K562 (cell line): ENCODE results near the gene CLDND2. TPM values are rescaled to one million over a fixed set of nuclear protein-coding genes. Genes with fewer than 3 reads are reported as not detected.

Source experiments
- ATAC-seq: fragments of 200-7000 bp; cut with Tn5 transposase; 3 replicates; pipeline ENCODE4 v1.9.1; 2020; ENCODE audit warnings: moderate library complexity
- BruUV-seq: library from RNA; stranded (reverse); fragments of 400-500 nt; replicated peaks from 2 replicates; lab custom pipeline; 2021; lab: Mats Ljungman, UMichigan
- CTCF ChIA-PET: fragments of 300-600 bp; formaldehyde crosslinking; extraction: SDS; loops from one replicate; lab custom pipeline; 2021; ENCODE audit warnings: low intra/inter-chr PET ratio; lab: Yijun Ruan, JAX
- POLR2A ChIA-PET: fragments of 300-600, 350-650 bp; sonication (Branson Sonifier 250); formaldehyde crosslinking; extraction: SDS; loops from one replicate; lab custom pipeline; 2021; ENCODE audit warnings: antibody characterized with exemption, inconsistent platforms; lab: Yijun Ruan, JAX
- DNase-seq, 4 experiments: peaks; one replicate each; pipeline versions ENCODE4 v3.0.0 to v3.0.0-alpha.2; 2011 to 2018; ENCODE audit warnings: low spot score in 3 of 4, mixed read lengths in 3 of 4; ENCODE audit errors: extremely low read depth in 1 of 4
- FAIRE-seq: peaks from 2 replicates; lab custom pipeline; 2011; peaks lifted over from hg19 to GRCh38; lab: Jason Lieb, UNC
- H2AFZ ChIP-seq: 2 replicates; pipeline ENCODE4 v1.6.0; 2011; ENCODE audit warnings: low read depth, low read length, control low read depth, inconsistent platforms
- H3K27ac ChIP-seq: fragments of 200-600 bp; 3 replicates; pipeline ENCODE4 v1.8.0; 2011; ENCODE audit warnings: low read depth, mild to moderate bottlenecking, control low read depth, inconsistent platforms, low read length, moderate library complexity, mixed read lengths; ENCODE audit errors: extremely low read depth
- H3K27me3 ChIP-seq, 2 experiments: fragments of 300-600 bp in 1 of 2; 2 replicates in 1 of 2; 3 replicates in 1 of 2; pipeline versions ENCODE4 v1.6.0 to v1.8.0; 2011; ENCODE audit warnings: inconsistent platforms in 2 of 2, low read length in 2 of 2, mild to moderate bottlenecking in 1 of 2, mixed read lengths in 1 of 2, moderate library complexity in 1 of 2; ENCODE audit not compliant: control insufficient read depth in 2 of 2, insufficient read depth in 2 of 2
- H3K36me3 ChIP-seq: fragments of 300-600 bp; 3 replicates; pipeline ENCODE4 v1.8.0; 2011; ENCODE audit warnings: mild to moderate bottlenecking, low read length, inconsistent platforms; ENCODE audit not compliant: control insufficient read depth, insufficient read depth
- H3K4me1 ChIP-seq, 2 experiments: fragments of 200-600 bp in 1 of 2; replicated peaks in 1 of 2; 2 replicates in 1 of 2; 3 replicates in 1 of 2; pipeline versions ENCODE4 v1.5.1 to v1.8.0; 2011; ENCODE audit warnings: inconsistent platforms in 2 of 2, low read length in 2 of 2, mild to moderate bottlenecking in 1 of 2, mixed read lengths in 1 of 2, moderate library complexity in 1 of 2; ENCODE audit not compliant: control insufficient read depth in 2 of 2, insufficient read depth in 2 of 2
- H3K4me2 ChIP-seq: 2 replicates; pipeline ENCODE4 v1.6.1; 2011; ENCODE audit warnings: low read length, control low read depth, inconsistent platforms, mixed read lengths; ENCODE audit not compliant: insufficient read depth
- H3K4me3 ChIP-seq: fragments of 200-600 bp; sonication (generic), shearing (Covaris generic); 2 replicates; pipeline ENCODE4 v1.5.1; 2016; ENCODE audit warnings: control low read depth, inconsistent platforms
- H3K79me2 ChIP-seq: fragments of 200-600 bp; 3 replicates; pipeline ENCODE4 v1.8.0; 2011; ENCODE audit warnings: low read length, inconsistent platforms; ENCODE audit not compliant: control insufficient read depth, insufficient read depth
- H3K9ac ChIP-seq, 2 experiments: 2 replicates each; pipeline versions ENCODE4 v1.6.0 to v1.6.1; 2011; ENCODE audit warnings: low read depth in 2 of 2, low read length in 2 of 2, control low read depth in 1 of 2, inconsistent platforms in 1 of 2, mild to moderate bottlenecking in 1 of 2, mixed read lengths in 1 of 2; ENCODE audit not compliant: insufficient read depth in 1 of 2
- H3K9me1 ChIP-seq: one replicate; pipeline ENCODE4 v1.6.0; 2011; ENCODE audit warnings: inconsistent platforms, mild to moderate bottlenecking, low read length, moderate library complexity; ENCODE audit not compliant: control insufficient read depth, insufficient read depth
- H3K9me3 ChIP-seq: replicated peaks from 2 replicates; pipeline ENCODE4 v1.5.1; 2011; ENCODE audit warnings: low read depth, low read length, inconsistent platforms; ENCODE audit not compliant: control insufficient read depth, insufficient read depth
- H4K20me1 ChIP-seq: replicated peaks from 2 replicates; pipeline ENCODE4 v1.6.1; 2011; ENCODE audit warnings: low read length, inconsistent platforms, mixed read lengths; ENCODE audit not compliant: control insufficient read depth, insufficient read depth
- ADNP ChIP-seq: fragments of 200-800 bp; sonication (Bioruptor generic); IDR thresholded peaks from 2 replicates; pipeline ENCODE4 v1.6.1; 2016; ENCODE audit warnings: missing genetic modification characterization, missing compliant biosample characterization
- ATF1 ChIP-seq, 2 experiments: fragments of 450-650 bp in 1 of 2; IDR thresholded peaks; 2 replicates each; pipeline ENCODE4 v1.6.1; 2016; ENCODE audit warnings: missing compliant biosample characterization in 1 of 2, missing genetic modification characterization in 1 of 2
- BCOR ChIP-seq: fragments of 450-650 bp; IDR thresholded peaks from 2 replicates; pipeline ENCODE4 v1.6.1; 2016
- GMEB1 ChIP-seq: fragments of 250-450 bp; sonication (Bioruptor Pico); IDR thresholded peaks from 2 replicates; pipeline ENCODE4 v1.4.0; 2020; ENCODE audit warnings: mild to moderate bottlenecking
- HDAC2 ChIP-seq: fragments of 450-650 bp; IDR thresholded peaks from 2 replicates; pipeline ENCODE4 v1.6.1; 2016; ENCODE audit warnings: mild to moderate bottlenecking
- PTBP1 ChIP-seq: fragments of 200-400 bp; formaldehyde crosslinking; IDR thresholded peaks from 2 replicates; pipeline ENCODE4 v1.6.1; 2017; ENCODE audit warnings: low read depth, low read length
- RB1 ChIP-seq: fragments of 450-650 bp; IDR thresholded peaks from 2 replicates; pipeline ENCODE4 v1.6.1; 2017; ENCODE audit warnings: low read depth, mild to moderate bottlenecking
- RCOR1 ChIP-seq, 2 experiments: IDR thresholded peaks; 2 replicates each; pipeline ENCODE4 v1.6.1; 2012; ENCODE audit warnings: low read depth in 2 of 2, low read length in 2 of 2, borderline replicate concordance in 1 of 2, improper control_type of control experiment in 1 of 2
- SMARCA5 ChIP-seq: fragments of 450-650 bp; IDR thresholded peaks from 2 replicates; pipeline ENCODE4 v1.6.1; 2016
- SRSF9 ChIP-seq: fragments of 200-400 bp; formaldehyde crosslinking; IDR thresholded peaks from 2 replicates; pipeline ENCODE4 v1.6.1; 2017; ENCODE audit warnings: low read depth, low read length, borderline replicate concordance
- TEAD2 ChIP-seq: fragments of 450-650 bp; IDR thresholded peaks from 2 replicates; pipeline ENCODE4 v1.6.1; 2016; ENCODE audit warnings: missing genetic modification characterization, control low read depth, missing compliant biosample characterization
- THRB ChIP-seq: fragments of 450-650 bp; formaldehyde crosslinking; conservative IDR thresholded peaks from 2 replicates; pipeline ENCODE4 v1.4.0; 2022; ENCODE audit warnings: mild to moderate bottlenecking, missing genetic modification characterization
- TRIM25 ChIP-seq: fragments of 450-650 bp; IDR thresholded peaks from 2 replicates; pipeline ENCODE4 v1.7.0; 2016; ENCODE audit warnings: borderline replicate concordance
- ZNF133 ChIP-seq: fragments of 250-450 bp; sonication (Bioruptor Pico); IDR thresholded peaks from 2 replicates; pipeline ENCODE4 v1.4.0; 2020; ENCODE audit warnings: mild to moderate bottlenecking
- ZNF324 ChIP-seq: fragments of 250-450 bp; sonication (Bioruptor Pico); IDR thresholded peaks from 2 replicates; pipeline ENCODE4 v1.4.0; 2020; ENCODE audit warnings: mild to moderate bottlenecking
- WGBS: fragments of 100-300 bp; shearing (Covaris generic); methylation state at CpG from one replicate; pipeline ENCODE4 v1.1.6; 2016; ENCODE audit warnings: low coverage, mixed read lengths; ENCODE audit not compliant: insufficient coverage; ENCODE audit errors: missing lambda C conversion rate; 5-methylcytosine and 5-hydroxymethylcytosine counted together
- in situ Hi-C: fragments of 300-500 bp; cut with MboI; formaldehyde crosslinking; loops from 4 replicates; pipeline ENCODE4 v1.15.0; 2018; ENCODE audit warnings: inconsistent platforms, mixed read lengths
- intact Hi-C: fragments of 100-400 bp; cut with micrococcal nuclease; formaldehyde crosslinking; loops from 2 replicates; pipeline ENCODE4 v1.14.2; 2022
- polyA plus RNA-seq, 8 experiments: library from polyadenylated mRNA; depleted of rRNA in 4 of 8; stranded (reverse) in 5 of 8; unstranded in 3 of 8; fragments of >200 nt; fragmentation: Nextera tagmentation in 2 of 8; fragmentation: Illumina TruSeq in 1 of 8; extraction: Ambion mirVana in 2 of 8; extraction: Trizol in 1 of 8; gene quantifications; 2 replicates each; pipeline versions ENCODE4 v1.2.1 to v1.2.3, GENCODE V29; 2011 to 2014; ENCODE audit warnings: inconsistent platforms in 1 of 8, missing spikeins in 1 of 8
- total RNA-seq, 7 experiments: library from RNA; depleted of rRNA in 6 of 7; stranded (reverse); fragments of >200 nt in 6 of 7; fragmentation: Illumina TruSeq in 2 of 7; extraction: Trizol in 2 of 7; gene quantifications; 2 replicates each; pipeline versions ENCODE4 v1.2.1 to v1.2.3, GENCODE V29; 2011 to 2021; ENCODE audit warnings: low replicate concordance in 1 of 7
- TF ChIP-seq, protein P1 (sequence below): fragments of 450-650 bp; formaldehyde crosslinking; IDR thresholded peaks from 2 replicates; pipeline ENCODE4 v1.4.0; 2020; ENCODE audit warnings: mild to moderate bottlenecking

CLDND2 gene
- total and polyA plus RNA-seq, 9 of the 15 experiments (the other 6 are each of a cell fraction or from before 2014, with no cell fraction given) = 0.45 to 4.0 (median 1.2) TPM; not detected in 3

DNA sequence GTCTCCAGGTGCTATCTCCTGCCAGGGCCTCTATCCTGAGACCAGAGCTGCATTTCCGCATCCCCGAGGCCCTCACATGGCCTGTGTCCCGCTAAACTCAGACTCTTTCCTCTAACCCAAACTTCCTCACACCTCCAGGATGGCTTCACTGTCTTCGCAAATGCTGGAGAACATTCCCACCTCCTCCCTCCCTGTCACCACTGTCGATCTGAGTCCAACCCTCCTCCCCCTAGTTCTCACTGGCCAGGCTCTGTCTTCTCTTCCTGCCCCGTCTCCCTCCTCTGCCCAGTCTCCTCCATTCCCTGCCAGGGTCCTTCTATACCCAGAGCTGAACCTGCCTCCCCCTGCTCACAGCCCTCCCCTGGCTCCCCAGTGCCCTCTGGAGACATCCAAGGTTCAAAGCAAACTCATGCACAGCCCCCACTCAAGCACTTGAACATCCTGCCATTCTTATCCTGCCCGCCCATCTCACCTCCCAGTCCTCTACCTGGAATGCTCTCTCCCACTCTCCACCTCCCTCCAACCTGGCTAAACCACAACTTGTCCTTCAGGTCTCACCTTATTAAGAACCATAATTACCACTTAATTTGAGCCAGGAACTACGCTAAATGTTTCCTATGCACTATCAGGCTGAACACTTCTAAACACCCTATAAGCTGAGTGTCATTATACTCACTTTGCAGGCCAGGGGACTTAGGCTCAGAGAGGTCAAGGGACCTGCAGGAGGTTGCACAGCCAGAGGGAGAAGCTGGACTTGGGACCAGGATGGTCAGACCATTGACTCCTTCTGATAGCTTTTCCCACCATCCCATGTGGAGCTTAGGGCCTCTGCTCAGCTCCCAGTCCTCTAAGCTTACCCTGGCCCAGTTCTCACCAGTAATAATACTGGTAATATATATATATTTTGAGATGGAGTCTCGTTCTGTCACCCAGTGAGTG, 25.9 kb downstream of the CLDND2 start:
- in situ Hi-C loops = no loop called here
- no peak for TF ChIP-seq ZNF133 (CRISPR knock-in tag)
- TF ChIP-seq ATF1 (CRISPR knock-in tag; IDR thresholded peaks at IDR 0.05) = no peak
- no peak for TF ChIP-seq ATF1 (tag; IDR thresholded peaks at IDR 0.05)
- TF ChIP-seq SRSF9 = no peak
- peak; percentile 60; the same call in 1 of the 2 replicates for TF ChIP-seq SMARCA5
- TF ChIP-seq RCOR1 (IDR thresholded peaks at IDR 0.05; ENCODE audit: borderline replicate concordance in 1 of 2, low read depth in 2 of 2, low read length in 2 of 2) = peak in 1 of 2 experiments; percentile 78; a peak in 1 of 4 replicates
- TF ChIP-seq TRIM25 = no peak
- 0 out of 2 replicates have a peak, but pooled peaks have one; percentile 13 for TF ChIP-seq THRB (CRISPR knock-in tag)
- peak; percentile 93 for TF ChIP-seq BCOR
- TF ChIP-seq TEAD2 = no peak
- TF ChIP-seq PTBP1 = 0 out of 2 replicates have a peak, but pooled peaks have one; percentile 53
- TF ChIP-seq, protein P1, sequence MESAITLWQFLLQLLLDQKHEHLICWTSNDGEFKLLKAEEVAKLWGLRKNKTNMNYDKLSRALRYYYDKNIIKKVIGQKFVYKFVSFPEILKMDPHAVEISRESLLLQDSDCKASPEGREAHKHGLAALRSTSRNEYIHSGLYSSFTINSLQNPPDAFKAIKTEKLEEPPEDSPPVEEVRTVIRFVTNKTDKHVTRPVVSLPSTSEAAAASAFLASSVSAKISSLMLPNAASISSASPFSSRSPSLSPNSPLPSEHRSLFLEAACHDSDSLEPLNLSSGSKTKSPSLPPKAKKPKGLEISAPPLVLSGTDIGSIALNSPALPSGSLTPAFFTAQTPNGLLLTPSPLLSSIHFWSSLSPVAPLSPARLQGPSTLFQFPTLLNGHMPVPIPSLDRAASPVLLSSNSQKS (CRISPR knock-in tag) = no peak
- TF ChIP-seq HDAC2 = peak; percentile 65; the same call in 1 of the 2 replicates
- TF ChIP-seq RB1 = no peak
- 0 out of 2 replicates have a peak, but pooled peaks have one; percentile 21 for TF ChIP-seq ADNP (tag)
- TF ChIP-seq GMEB1 (CRISPR knock-in tag) = no peak
- no peak for TF ChIP-seq ZNF324 (CRISPR knock-in tag)

More for the DNA sequence above, 25.9 kb downstream of the CLDND2 start:
- H3K4me3 ChIP-seq = no peak overlapping the region
- no peak for ATAC-seq
- H3K9me1 ChIP-seq = no peaks in the 10 kb centered on the region
- H3K27me3 ChIP-seq = no peaks in the 10 kb centered on the region
- FAIRE-seq = no peak
- no TSS peak for BruUV-seq
- peak overlapping the region in 1 of 2 experiments; percentile 81; a peak in 2 of 4 replicates for H3K9ac ChIP-seq
- intact Hi-C loops = no loop called here
- no peak for DNase-seq
- peaks cover 26 to 38% of the 10 kb centered on the region in 2 experiments; a peak in 4 of 5 replicates for H3K4me1 ChIP-seq
- H3K79me2 ChIP-seq = no peaks in the 10 kb centered on the region
- POLR2A ChIA-PET = interaction anchor here (0.6 to 4.0 kb wide), 10 partner anchors 8 to 595 kb away, joined by 3 to 22 read pairs (median 4); partner anchors contain the start of gene ETFB
- CTCF ChIA-PET = no interaction called here
- H4K20me1 ChIP-seq = no peaks in the 10 kb centered on the region
- no peak overlapping the region for H2AFZ ChIP-seq
- 41% methylated on average over 9 of the region's 9 CpGs for WGBS
- no peaks in the 10 kb centered on the region for H3K9me3 ChIP-seq
- no peak overlapping the region for H3K4me2 ChIP-seq
- H3K36me3 ChIP-seq = peaks cover 37% of the 10 kb centered on the region; the same call in 2 of the 3 replicates
- H3K27ac ChIP-seq = no peak overlapping the region
